GM15510 (cell line): ENCODE measurements around the gene RNF6.

ENCODE experiments used
- POLR2A ChIP-seq: IDR thresholded peaks from 3 replicates; pipeline ENCODE4 v1.6.1; 2011; ENCODE audit warnings: borderline replicate concordance; ENCODE audit not compliant: insufficient read length; ENCODE audit errors: extremely low read depth

RNF6 gene

DNA sequence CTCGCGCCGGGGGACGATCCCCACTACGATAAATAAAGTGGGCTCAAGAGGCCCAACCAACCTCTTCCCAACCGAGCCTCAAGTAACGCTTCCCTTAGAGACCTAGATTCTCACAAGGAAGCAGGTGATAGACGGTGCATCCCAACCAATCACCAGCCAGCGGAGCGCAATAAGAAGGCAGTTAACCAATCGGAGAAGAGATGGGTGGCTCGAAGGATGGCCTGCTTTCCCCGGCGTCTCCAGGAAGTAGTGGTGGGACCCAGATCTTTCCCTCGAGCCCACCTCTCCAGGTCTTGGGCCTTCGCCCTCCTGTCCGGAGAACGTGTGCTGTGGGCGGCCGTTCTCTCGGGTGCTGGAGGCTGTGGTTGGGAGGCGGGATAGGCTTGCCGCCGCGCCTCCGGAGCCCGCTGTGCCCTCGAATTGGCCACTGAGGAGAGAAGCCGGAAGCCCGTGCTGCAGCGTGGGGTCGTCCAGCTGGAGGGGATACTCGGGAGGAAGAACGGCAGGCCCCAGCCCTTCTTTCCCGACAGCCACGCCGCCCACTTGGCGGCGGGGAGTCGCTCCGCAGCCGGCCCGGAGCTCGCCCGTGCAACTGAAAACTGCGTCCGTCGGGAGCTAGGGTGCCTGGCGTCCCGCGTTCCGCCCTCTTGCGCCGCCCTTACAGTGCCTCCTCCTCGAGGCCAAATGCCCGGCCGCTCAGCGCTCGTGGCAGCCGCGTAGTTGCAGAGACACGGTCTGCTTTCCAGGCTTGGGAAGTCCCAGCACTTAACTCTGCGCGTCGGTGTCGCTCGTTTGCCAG lies at the start of gene RNF6:
TSS of gene RNF6 (minus strand) at position 594 of the 799 bp plus-strand sequence. CDS start 2,665 bp downstream, outside the sequence.
- TF ChIP-seq POLR2A, result peak; percentile 79

DNA sequence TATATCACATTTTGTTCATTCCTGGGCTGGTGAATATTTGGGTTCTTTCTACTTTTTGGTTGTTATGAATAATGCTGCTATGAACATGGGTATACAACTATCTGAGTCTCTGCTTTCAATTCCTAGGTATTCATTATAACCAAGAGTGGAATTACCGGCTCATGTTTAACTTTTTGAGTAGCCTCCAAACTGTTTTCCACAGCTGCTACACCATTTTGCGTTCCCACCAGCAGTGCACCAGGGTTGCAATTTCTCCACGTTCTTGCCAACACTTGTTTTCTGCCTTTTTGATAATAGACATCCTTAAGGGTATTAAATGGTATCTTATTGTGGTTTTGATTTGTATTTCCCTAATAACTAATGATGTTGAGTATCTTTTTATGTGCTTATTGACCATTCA lies 48.6 kb upstream of the RNF6 start:
- TF ChIP-seq POLR2A, result no peak

DNA sequence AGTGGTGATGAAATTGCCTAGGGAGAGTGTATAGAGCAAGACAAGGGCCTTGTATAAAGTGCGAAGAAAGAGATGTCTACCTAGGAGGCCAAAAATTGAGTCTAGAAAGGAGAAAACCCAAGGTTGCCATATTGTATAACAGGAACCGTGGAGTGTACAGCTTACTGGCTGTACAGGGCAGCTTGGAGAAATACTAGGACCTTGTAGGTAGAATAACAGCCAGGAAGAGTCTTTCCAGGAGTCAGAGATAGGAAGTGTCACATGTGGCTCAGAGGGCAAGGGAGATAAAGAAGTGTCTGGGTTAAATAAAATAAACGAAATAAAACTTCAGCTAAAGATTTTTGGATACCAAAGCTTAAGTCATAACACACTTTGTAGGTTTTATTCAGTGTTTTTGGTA lies 44.2 kb upstream of the RNF6 start:
- no peak for TF ChIP-seq POLR2A

DNA sequence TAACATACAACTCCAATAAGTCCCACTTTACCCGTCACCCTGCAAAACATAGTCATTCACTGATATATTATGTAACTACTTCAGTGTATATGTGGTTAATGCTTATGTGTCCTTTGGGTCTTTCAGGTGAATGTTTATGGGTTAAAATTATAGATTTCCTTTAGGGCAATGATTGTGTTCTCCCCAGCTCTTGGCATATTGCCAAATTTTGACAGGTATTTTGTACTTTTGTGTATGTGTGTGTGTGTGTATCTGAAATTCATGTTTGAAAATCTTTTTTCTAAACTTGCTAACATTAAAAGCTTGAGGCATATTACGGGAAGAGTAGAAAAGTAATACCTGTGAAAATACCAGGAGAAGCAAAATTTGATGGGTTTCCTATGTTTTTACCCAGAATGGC lies 40.0 kb upstream of the RNF6 start:
- no peak for TF ChIP-seq POLR2A

DNA sequence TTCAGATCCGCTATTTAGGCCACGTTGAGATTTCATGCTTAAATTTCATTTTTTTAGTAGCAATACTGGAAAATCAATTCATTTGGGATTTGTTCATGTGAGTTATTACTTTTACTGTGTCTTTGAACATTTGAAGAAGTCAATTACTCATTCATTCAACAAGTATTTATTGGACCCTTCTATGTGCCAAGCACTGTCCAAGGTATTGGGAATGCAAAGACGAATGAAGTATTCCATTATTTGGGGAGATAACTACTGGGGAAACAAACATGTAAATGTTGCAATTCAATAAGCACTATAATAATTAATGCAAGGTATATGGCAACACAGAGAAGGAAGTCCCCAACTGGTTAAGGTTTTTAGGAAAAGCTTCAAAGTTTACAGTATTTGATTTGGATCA lies 37.5 kb upstream of the RNF6 start:
- TF ChIP-seq POLR2A, result no peak

DNA sequence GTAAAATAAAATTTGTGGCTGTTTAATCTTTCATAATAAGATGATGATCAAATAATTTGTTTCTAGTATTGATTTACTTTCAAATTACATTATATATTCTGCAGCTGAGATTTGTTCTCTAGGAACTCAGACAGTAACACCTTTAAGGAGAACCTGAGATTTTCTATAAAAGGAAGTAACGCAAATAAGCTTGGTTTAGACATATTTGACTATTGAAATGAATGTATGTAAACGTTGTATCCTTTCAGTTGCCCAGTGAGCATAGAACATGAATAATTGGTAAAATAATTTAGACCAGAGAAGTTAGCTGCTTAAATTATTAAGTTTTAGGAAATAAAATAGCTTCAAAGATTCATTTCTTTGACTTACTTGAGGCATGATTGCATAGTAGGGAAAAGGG lies 34.9 kb upstream of the RNF6 start:
- TF ChIP-seq POLR2A, result no peak

DNA sequence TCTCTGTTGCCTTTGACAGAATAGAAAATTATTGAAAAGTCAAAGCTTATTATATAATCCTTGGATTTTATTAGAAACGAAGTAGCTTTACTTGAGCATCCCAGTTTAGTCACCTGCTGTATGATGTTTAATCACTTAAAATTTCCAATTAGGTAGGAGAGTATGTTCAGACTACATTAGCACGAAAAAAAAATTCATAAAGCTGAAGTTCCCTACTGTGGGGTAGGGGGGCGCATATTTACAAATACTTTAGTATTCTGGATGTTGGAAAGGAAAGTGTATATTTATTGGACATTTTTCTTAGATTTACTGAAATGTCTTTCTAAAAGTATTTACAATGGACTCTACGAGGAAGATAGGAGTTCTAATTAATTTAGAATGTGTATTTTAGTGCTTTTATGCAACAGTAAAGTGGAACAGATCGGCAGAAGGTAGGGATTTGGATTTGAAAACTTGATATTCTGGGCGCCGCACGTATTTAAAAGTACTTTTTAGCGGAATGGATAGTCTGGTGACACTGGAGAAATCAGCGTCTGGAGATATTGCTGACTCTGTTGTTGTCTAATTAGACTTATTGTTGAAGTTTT lies 33.7 kb upstream of the RNF6 start:
- TF ChIP-seq POLR2A, result no peak

DNA sequence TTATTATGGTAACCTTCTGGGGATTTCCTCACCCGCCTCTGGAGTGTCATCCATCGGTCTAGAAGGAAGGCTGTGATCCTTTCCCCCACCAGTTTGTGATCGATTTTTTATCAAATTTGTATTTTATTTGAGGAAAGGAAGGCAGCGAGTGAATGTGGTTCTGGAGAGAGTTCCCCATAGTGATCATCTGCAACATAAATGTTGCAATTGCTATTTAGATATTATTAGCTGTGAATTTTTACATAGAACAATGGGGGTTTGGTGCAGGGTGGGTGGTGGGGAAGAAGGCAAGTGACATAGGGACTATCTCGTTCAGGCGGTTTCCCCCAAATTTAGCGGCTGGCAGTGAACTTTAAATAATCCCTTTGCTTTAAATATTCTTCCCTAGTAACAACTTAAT lies 33.0 kb upstream of the RNF6 start:
- TF ChIP-seq POLR2A, result no peak

DNA sequence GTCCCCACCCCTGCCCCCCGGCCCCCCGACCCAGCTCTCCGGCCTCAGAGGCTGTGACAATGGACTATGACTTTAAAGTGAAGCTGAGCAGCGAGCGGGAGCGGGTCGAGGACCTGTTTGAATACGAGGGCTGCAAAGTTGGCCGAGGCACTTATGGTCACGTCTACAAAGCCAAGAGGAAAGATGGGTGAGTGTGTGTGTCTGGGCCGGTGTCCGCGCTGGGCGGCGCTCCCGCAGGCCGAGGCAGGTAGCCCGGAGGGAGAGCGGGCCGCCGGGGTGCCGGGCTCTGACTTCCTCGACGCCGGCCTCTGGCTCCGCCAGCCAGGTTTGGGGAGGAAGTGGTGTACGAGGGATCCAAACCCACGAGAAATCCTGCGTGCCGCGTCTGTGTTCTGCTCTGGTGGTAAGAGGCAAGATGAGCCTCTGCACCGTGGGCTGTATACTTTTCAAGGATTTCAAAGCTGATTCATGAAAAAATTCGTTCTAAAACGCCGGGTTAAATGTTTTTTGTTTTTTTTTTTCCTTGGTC lies 32.5 kb upstream of the RNF6 start:
- no peak for TF ChIP-seq POLR2A

DNA sequence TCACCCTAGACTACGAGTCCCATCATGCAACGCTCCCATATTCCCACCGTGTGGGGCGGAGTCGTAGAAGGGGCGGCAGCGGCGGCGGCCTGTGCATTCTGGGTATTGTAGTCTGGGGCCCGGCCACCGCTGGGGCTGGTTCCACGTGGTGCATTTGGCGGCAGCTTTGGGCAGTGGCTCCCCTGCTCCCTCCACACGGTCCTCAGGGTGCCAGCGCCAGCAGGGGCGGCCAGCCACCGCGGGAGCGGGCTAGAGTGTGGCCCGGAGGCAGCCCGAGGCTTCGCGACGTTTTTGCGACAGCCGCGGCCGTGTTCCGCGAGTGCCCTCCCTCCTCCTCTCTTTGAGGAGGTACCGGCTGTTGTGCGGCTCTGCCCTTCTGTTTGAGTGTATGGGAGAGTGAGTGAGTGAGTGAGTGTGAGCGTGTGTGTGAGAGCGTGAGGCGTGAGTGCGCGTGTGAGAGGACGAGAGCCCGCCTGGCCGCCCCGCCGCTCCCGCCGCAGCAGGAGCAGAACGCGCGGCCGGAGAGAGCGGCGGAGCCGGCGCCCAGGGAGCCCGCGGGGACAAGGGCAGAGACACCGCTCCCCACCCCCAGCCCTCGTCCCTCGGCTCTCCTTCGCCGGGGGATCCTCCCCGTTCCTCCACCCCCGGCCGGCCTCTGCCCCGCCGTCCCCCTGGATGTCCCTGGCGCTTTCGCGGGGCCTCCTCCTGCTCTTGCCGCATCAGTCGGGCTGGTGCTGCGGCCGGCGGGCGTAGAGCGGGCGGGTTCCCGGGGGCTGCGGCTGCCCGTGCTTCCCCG lies 31.9 kb upstream of the RNF6 start, which contains the start of gene CDK8:
TSS of gene CDK8 (plus strand) at position 343 of the 796 bp plus-strand sequence. CDS start 513 bp downstream, outside the sequence.
- TF ChIP-seq POLR2A, result peak; percentile 74

DNA sequence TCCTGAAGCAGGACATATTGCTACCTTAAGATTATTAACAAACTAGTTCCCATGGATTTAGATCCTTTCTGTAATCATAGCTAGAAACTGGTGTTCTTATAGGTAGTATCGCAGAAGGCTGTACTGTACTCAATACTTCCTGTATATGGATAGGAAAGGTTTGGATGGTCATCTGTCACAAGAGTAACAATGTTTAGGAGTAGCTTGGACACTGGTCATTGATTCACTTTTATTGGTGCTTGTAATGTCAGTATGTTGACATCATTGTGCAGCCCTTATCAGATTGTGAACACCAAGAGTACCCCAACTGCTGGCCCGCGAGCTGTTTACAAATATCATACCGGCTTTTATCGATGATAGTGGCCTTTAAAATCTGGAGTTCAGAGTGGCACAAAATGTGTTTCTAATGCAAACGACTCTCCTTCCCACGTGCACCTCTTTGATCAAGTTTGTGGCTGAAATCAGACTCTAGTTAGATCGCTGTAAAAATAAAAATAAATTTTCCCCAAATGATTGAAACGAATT lies 31.2 kb upstream of the RNF6 start:
- no peak for TF ChIP-seq POLR2A

DNA sequence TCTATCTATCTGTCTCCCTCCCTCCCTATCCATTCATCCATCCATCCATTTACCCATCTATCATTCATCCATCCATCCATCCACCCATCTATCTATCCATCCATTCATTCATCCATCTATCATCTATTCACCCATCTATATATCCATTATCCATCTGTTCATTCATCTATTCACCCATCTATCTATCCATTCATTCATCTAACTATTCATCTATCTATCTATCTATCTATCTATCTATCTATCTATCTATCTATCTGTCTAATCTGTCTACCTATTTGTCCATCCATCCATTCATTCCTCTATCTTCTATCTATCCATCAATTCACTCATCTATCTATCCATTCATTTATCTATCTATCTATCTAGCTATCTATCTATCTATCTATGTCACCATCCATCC lies 27.4 kb upstream of the RNF6 start:
- TF ChIP-seq POLR2A, result no peak

DNA sequence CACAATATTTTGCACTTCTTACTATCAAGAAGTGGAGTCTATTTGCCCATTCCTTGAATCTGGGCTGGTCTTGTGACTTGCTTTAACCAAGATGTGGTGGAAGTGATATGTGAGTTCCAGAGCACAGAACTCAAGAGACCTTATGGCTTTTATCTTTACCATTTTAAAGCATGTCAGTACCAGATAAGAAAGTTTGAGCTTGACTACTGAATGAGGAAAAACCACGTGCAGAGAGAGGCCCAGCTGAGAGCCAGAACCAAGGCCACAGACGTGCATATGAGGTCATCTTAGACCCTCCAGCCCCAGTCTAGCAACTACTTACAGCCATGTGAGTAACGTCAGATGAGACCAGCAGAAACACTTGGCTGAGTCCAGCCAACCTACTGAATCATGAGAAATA lies 25.5 kb upstream of the RNF6 start:
- no peak for TF ChIP-seq POLR2A

DNA sequence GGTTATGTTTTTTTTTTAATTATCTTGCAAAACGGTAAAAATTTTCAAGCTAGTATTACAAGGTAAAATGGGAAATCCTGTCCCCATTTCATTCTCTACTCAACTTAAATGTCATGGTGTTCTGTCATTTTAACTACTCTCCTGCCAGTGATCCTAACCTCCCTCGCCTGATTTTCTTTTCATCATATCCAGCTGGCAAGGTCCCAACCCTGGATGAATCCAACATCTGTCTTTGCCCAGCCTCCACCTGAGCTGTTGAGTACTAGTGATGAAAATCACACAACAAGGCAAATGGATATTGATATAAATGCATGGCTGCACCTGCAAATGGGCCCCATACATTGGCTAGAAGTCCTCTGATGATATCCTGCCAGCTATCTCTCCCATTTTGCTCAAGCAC lies 24.9 kb upstream of the RNF6 start:
- TF ChIP-seq POLR2A, result no peak

DNA sequence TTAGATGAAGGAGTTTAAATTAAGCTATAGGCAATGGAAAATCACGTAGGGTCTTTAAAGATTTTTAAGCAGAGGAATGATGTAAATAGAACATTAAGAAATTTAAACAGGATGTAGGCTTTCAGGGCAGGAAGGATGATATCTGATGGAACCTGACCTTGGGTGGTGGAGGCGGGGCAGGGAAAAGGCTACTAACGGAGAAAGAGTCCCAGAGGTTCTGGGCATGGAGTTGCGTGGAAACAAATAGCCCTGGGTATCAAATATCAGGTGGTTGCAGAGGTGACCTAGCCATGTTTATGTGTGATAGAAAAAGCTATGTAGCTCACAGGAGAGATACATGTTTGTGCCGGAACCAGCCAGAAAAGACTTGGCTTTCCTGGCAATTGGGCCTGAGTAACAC lies 24.0 kb upstream of the RNF6 start:
- TF ChIP-seq POLR2A, result no peak
